GM10266 (cell line): ENCODE measurements around the gene MRPL24.
A peak's percentile ranks its signal among the peaks of the same experiment; 100 is the strongest.

Experiments
- DNase-seq: peaks from one replicate; pipeline ENCODE4 v3.0.0; 2012; ENCODE audit errors: extremely low spot score
- CTCF ChIP-seq: IDR thresholded peaks from 2 replicates; pipeline ENCODE4 v1.5.1; 2012; ENCODE audit warnings: mild to moderate bottlenecking, low read depth; ENCODE audit not compliant: control insufficient read depth, insufficient read depth; ENCODE audit errors: missing control alignments

The MRPL24 gene

GRCh38 chr1:156706657-156707416 is 34.1 kb downstream of the MRPL24 start:
- no peak for DNase-seq
- no peak for TF ChIP-seq CTCF

- DNase-seq: peak; percentile 81
- peak; percentile 84 for TF ChIP-seq CTCF
These were observed 34.8 kb downstream of the MRPL24 start for GRCh38 chr1:156705918-156706656.

- no peak for TF ChIP-seq CTCF
- DNase-seq: no peak
These were observed 35.5 kb downstream of the MRPL24 start, which contains the start of gene CRABP2 for GRCh38 chr1:156705321-156705917. Gene CRABP2, minus strand, starts transcription at chr1:156705583. Its CDS starts 137 bp downstream, at chr1:156705446.

- DNase-seq: no peak
- TF ChIP-seq CTCF: no peak
These were observed 36.0 kb downstream of the MRPL24 start for GRCh38 chr1:156704930-156705320.

GRCh38 chr1:156704166-156704711 is 36.6 kb downstream of the MRPL24 start:
- TF ChIP-seq CTCF: no peak
- DNase-seq: no peak

- no peak for DNase-seq
- TF ChIP-seq CTCF: no peak
These were observed 37.1 kb downstream of the MRPL24 start for GRCh38 chr1:156703741-156704140.
